ENCODE data around the gene COL5A1.

- TF ChIP-seq OSR1 (CRISPR knock-in tag; IDR thresholded peaks at IDR 0.05) (no peak), ZFP30 (CRISPR knock-in tag; IDR thresholded peaks at IDR 0.05) (no peak), CSRNP3 (CRISPR knock-in tag; IDR thresholded peaks at IDR 0.05) (no peak), TOX (CRISPR knock-in tag; IDR thresholded peaks at IDR 0.05; ENCODE audit: borderline replicate concordance) (no peak), ZFP3 (CRISPR knock-in tag; IDR thresholded peaks at IDR 0.05) (no peak), PATZ1 (CRISPR knock-in tag; IDR thresholded peaks at IDR 0.05; ENCODE audit: borderline replicate concordance) (no peak), CREB5 (CRISPR knock-in tag; IDR thresholded peaks at IDR 0.05; ENCODE audit: low read depth) (no peak)
Measured at GRCh38 chr9:134884492-134884891, 242.9 kb downstream of the COL5A1 start.

Measured in SK-N-SH treated with all-trans-retinoic acid at 6 μM for 48 hours (cell line).